ENCODE results near the gene C11orf97. TPM values are rescaled to one million over a fixed set of nuclear protein-coding genes. Genes with fewer than 3 reads are reported as not detected.
"Not testable (repeated sequence)": the region's sequence is repeated elsewhere in the genome, so short reads cannot be mapped to it uniquely, and the experiment has no call there.

C11orf97 gene
- total RNA-seq, 1 donor from 2014 or later, result not detected

DNA sequence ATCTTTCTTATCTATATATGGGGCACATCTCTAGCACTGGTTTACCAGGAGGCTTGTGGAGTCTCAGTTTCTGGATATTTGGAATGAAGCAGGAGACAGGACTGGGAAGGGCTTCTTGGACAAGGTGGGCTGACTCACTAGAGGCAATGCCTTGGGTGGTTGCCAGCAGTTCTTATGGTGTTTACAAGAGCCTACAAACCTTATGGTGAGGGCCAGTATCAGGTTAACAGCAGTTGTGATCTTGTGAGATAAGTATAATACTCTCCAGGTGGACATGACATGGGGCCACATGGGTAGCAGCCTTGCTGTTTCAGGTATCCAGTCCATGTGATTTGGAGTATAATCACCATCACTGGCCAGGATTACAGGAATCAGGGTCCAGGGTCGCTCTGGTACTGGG, 41.7 kb downstream of the C11orf97 start:
- no peak overlapping the region for H3K27ac ChIP-seq (replicated peaks)
- intact Hi-C loops (cut with micrococcal nuclease), result no loop called here
- TF ChIP-seq, protein P1, sequence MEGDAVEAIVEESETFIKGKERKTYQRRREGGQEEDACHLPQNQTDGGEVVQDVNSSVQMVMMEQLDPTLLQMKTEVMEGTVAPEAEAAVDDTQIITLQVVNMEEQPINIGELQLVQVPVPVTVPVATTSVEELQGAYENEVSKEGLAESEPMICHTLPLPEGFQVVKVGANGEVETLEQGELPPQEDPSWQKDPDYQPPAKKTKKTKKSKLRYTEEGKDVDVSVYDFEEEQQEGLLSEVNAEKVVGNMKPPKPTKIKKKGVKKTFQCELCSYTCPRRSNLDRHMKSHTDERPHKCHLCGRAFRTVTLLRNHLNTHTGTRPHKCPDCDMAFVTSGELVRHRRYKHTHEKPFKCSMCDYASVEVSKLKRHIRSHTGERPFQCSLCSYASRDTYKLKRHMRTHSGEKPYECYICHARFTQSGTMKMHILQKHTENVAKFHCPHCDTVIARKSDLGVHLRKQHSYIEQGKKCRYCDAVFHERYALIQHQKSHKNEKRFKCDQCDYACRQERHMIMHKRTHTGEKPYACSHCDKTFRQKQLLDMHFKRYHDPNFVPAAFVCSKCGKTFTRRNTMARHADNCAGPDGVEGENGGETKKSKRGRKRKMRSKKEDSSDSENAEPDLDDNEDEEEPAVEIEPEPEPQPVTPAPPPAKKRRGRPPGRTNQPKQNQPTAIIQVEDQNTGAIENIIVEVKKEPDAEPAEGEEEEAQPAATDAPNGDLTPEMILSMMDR (IDR thresholded peaks at IDR 0.05; ENCODE audit: borderline replicate concordance), result no peak
- no peak overlapping the region for H3K4me3 ChIP-seq
- H3K36me3 ChIP-seq, result no peaks in the 10 kb centered on the region
- H3K27me3 ChIP-seq (ENCODE audit: low read depth), result no peaks in the 10 kb centered on the region
- H3K4me1 ChIP-seq, result peaks cover 6% of the 10 kb centered on the region
- DNase-seq, result no peak
- H3K9me3 ChIP-seq (replicated peaks), result no peaks in the 10 kb centered on the region

DNA sequence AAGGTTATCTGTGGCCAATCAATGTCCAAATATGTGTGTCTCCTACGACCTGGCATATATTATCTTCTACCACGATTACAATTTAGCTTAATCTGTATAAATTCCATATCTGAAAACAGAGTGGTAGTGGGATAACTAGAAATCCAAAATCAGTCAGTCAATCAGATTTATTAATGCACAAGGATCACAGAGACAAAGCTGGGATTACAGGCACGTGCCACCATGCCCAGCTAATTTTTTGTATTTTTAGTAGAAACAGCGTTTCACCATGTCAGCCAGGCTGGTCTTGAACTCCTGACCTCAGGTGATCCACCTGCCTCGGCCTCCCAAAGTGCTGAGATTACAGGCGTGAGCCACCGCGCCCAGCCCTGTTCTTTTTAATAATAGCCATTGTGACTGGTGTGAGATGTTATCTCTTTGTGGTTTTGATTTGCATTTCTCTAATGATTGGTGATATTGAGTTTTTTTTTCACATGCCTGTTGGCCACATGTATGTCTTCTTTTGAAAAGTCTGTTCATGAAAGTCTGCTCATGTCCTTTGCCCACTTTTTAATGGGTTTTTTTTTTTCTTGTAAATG, 43.6 kb downstream of the C11orf97 start:
- H3K9me3 ChIP-seq (replicated peaks); H3K27me3 ChIP-seq (ENCODE audit: low read depth); H3K4me3 ChIP-seq; DNase-seq; H3K36me3 ChIP-seq; intact Hi-C loops (cut with micrococcal nuclease); H3K27ac ChIP-seq (replicated peaks); H3K4me1 ChIP-seq: not testable (repeated sequence)

DNA sequence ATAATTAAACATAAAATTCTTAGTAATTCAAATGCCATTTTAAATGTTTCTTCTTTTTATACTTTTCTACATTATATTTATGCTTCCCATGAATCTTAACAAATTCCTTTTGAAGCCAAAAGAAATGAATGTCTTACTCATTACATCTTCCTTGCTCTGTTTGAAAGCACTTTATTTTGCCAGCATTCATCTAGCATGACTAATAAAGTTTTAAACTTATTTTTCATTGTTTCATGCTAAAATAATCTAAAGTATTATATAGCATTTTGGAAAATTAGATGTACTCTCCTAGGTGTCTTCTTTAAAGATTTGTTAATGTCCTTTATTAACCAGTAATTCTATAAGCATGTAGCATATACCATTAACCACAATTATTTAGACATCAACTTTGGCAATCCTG, 45.2 kb downstream of the C11orf97 start:
- Histone ChIP-seq H3K36me3 (no peaks in the 10 kb centered on the region), H3K4me3 (no peak overlapping the region), H3K4me1 (no peaks in the 10 kb centered on the region), H3K9me3 (replicated peaks) (no peaks in the 10 kb centered on the region), H3K27me3 (ENCODE audit: low read depth) (no peaks in the 10 kb centered on the region), H3K27ac (replicated peaks) (no peak overlapping the region)
- TF ChIP-seq, protein P1 (IDR thresholded peaks at IDR 0.05; ENCODE audit: borderline replicate concordance), result no peak
- intact Hi-C loops (cut with micrococcal nuclease), result no loop called here
- no peak for DNase-seq

DNA sequence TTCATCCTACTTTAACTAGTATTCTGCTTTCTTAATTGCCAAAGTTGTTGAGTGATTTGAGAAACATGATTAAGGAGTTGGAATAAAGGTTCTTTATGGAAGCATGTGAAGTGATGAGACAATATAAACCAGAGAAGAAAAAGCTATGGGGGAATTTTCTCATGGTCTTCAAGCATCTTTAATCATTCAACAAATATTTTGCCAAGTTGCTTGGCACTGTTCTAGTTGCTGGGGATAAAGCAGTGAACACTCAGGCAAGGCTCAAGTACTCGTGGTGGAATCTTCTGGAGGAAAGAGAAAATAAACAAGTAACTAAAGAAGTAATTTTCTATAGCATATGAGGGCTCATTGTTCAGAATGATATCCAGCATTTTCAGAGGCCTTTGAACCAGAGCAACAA, 45.7 kb downstream of the C11orf97 start:
- intact Hi-C loops (cut with micrococcal nuclease), result no loop called here

DNA sequence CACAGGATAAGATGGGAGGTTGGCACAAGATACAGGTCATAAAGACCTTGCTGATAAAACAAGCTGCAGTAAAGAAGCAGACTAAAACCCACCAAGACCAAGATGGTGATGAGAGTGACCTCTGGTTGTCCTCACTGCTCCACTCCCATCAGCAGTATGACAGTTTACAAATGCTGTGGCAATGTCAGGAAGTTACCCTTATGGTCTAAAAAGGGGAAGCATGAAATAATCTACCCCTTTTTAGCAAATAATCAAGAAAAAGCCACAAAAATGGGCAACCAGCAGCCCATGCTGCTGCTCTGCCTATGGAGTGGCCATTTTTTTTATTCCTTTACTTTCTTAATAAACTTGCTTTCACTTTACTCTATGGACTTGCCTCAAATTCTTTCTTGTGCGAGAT, 46.2 kb downstream of the C11orf97 start:
- intact Hi-C loops (cut with micrococcal nuclease), result no loop called here
- no peak overlapping the region for H3K4me3 ChIP-seq
- peaks cover 5% of the 10 kb centered on the region for H3K4me1 ChIP-seq
- no peaks in the 10 kb centered on the region for H3K27me3 ChIP-seq (ENCODE audit: low read depth)
- no peak overlapping the region for H3K27ac ChIP-seq (replicated peaks)
- H3K36me3 ChIP-seq, result no peaks in the 10 kb centered on the region
- no peaks in the 10 kb centered on the region for H3K9me3 ChIP-seq (replicated peaks)
- no peak for DNase-seq
- TF ChIP-seq, protein P1 (IDR thresholded peaks at IDR 0.05; ENCODE audit: borderline replicate concordance), result no peak

More for the DNA sequence above, 45.7 kb downstream of the C11orf97 start:
- DNase-seq, result no peak
- H3K36me3 ChIP-seq, result no peaks in the 10 kb centered on the region
- H3K27me3 ChIP-seq (ENCODE audit: low read depth), result no peaks in the 10 kb centered on the region
- no peak overlapping the region for H3K4me3 ChIP-seq
- peaks cover under 1% of the 10 kb centered on the region for H3K4me1 ChIP-seq
- no peak overlapping the region for H3K27ac ChIP-seq (replicated peaks)
- no peaks in the 10 kb centered on the region for H3K9me3 ChIP-seq (replicated peaks)
- TF ChIP-seq, protein P1 (IDR thresholded peaks at IDR 0.05; ENCODE audit: borderline replicate concordance), result no peak

DNA sequence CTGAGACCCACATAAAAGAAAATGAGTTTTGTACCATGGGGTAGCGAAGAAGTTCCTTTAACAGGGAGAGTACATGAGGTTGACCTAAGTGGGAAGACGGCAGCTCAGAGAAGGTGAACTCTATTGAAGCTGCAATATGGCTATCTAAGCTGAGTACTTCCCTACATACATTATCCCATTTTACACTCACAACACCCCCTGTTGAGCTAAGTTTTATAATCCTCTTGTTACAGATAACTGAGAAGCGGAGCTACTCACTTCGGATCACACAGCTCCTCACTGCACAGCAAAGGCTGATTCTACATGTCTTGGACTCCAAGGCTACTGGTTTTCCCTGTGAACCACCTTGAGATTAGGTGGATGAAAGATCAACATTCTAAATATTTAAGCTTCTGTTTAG, 46.7 kb downstream of the C11orf97 start:
- Histone ChIP-seq H3K9me3 (replicated peaks) (no peaks in the 10 kb centered on the region), H3K27ac (replicated peaks) (no peak overlapping the region), H3K36me3 (no peaks in the 10 kb centered on the region), H3K4me3 (no peak overlapping the region), H3K27me3 (ENCODE audit: low read depth) (no peaks in the 10 kb centered on the region), H3K4me1 (peaks cover 9% of the 10 kb centered on the region)
- intact Hi-C loops (cut with micrococcal nuclease), result no loop called here
- TF ChIP-seq, protein P1 (IDR thresholded peaks at IDR 0.05; ENCODE audit: borderline replicate concordance), result no peak
- DNase-seq, result no peak

Data from left ventricle myocardium inferior (tissue), 1 donor.